SK-N-SH treated with all-trans-retinoic acid at 6 μM for 48 hours (cell line): ENCODE data around the gene RGS2.

ENCODE experiments used
- CSDC2 ChIP-seq: fragments of 250-450 bp; sonication (Bioruptor Pico); IDR thresholded peaks from 2 replicates; pipeline ENCODE4 v1.5.0; 2020; ENCODE audit warnings: mild to moderate bottlenecking, moderate library complexity
- GLIS3 ChIP-seq: fragments of 250-450 bp; sonication (Bioruptor Pico); IDR thresholded peaks from 2 replicates; pipeline ENCODE4 v1.5.0; 2020; ENCODE audit warnings: mild to moderate bottlenecking, moderate library complexity

GRCh38 chr1:192861860-192862259 lies 53.0 kb downstream of the RGS2 start:
- TF ChIP-seq GLIS3 (no peak), CSDC2 (CRISPR knock-in tag) (no peak)
